ENCODE data around the gene NPFFR2.
"Not testable (repeated sequence)": the region's sequence is repeated elsewhere in the genome, so short reads cannot be mapped to it uniquely, and the experiment has no call there.

Gene NPFFR2

GRCh38 chr4:72031868-72032608 is at the start of gene NPFFR2:
NPFFR2 (plus strand) TSS chr4:72032000; CDS start chr4:72128592, 96,592 bp downstream.
- DNase-seq (ENCODE audit: low spot score) = peak; percentile 28

- no peak for DNase-seq (ENCODE audit: low spot score)
Observed at GRCh38 chr4:71992571-71993312, 39.1 kb upstream of the NPFFR2 start.

- DNase-seq (ENCODE audit: low spot score) = no peak
Observed at GRCh38 chr4:71994559-71994958, 37.2 kb upstream of the NPFFR2 start.

- no peak for DNase-seq (ENCODE audit: low spot score)
Observed at GRCh38 chr4:71995297-71995696, 36.5 kb upstream of the NPFFR2 start.

GRCh38 chr4:72006586-72006985 is 25.2 kb upstream of the NPFFR2 start:
- DNase-seq (ENCODE audit: low spot score) = no peak

- DNase-seq (ENCODE audit: low spot score) = no peak
Observed at GRCh38 chr4:72011906-72012305, 19.9 kb upstream of the NPFFR2 start.

- DNase-seq (ENCODE audit: low spot score) = no peak
Observed at GRCh38 chr4:72016011-72016410, 15.8 kb upstream of the NPFFR2 start.

- DNase-seq (ENCODE audit: low spot score) = no peak
Observed at GRCh38 chr4:72019688-72020087, 12.1 kb upstream of the NPFFR2 start.

GRCh38 chr4:72022553-72022952 is 9.2 kb upstream of the NPFFR2 start:
- DNase-seq (ENCODE audit: low spot score) = no peak

- DNase-seq (ENCODE audit: low spot score) = no peak
Observed at GRCh38 chr4:72055566-72055965, 23.8 kb downstream of the NPFFR2 start.

- no peak for DNase-seq (ENCODE audit: low spot score)
Observed at GRCh38 chr4:72063726-72064125, 31.9 kb downstream of the NPFFR2 start.

- no peak for DNase-seq (ENCODE audit: low spot score)
Observed at GRCh38 chr4:72067051-72067450, 35.3 kb downstream of the NPFFR2 start.

GRCh38 chr4:72073816-72074215 is 42.0 kb downstream of the NPFFR2 start:
- DNase-seq (ENCODE audit: low spot score) = no peak

- no peak for DNase-seq (ENCODE audit: low spot score)
Observed at GRCh38 chr4:72076562-72076961, 44.8 kb downstream of the NPFFR2 start.

- DNase-seq (ENCODE audit: low spot score) = no peak
Observed at GRCh38 chr4:72077346-72077745, 45.5 kb downstream of the NPFFR2 start.

GRCh38 chr4:72084587-72085011 is 52.8 kb downstream of the NPFFR2 start:
- DNase-seq (ENCODE audit: low spot score) = no peak

- DNase-seq (ENCODE audit: low spot score) = not testable (repeated sequence)
Observed at GRCh38 chr4:72090606-72091005, 58.8 kb downstream of the NPFFR2 start.

GRCh38 chr4:72094059-72094797 is 62.4 kb downstream of the NPFFR2 start:
- DNase-seq (ENCODE audit: low spot score) = no peak

- no peak for DNase-seq (ENCODE audit: low spot score)
Observed at GRCh38 chr4:72107456-72107855, 75.7 kb downstream of the NPFFR2 start.

GRCh38 chr4:72109364-72109763 is 77.6 kb downstream of the NPFFR2 start:
- DNase-seq (ENCODE audit: low spot score) = no peak

- DNase-seq (ENCODE audit: low spot score) = no peak
Observed at GRCh38 chr4:72109959-72110497, 78.2 kb downstream of the NPFFR2 start.

GRCh38 chr4:72110886-72111285 is 79.1 kb downstream of the NPFFR2 start:
- no peak for DNase-seq (ENCODE audit: low spot score)
